ENCODE measurements around the gene EMC9.

The EMC9 gene

GRCh38 chr14:24089890-24090289 is 51.5 kb downstream of the EMC9 start:
- no peak for DNase-seq (ENCODE audit: low read depth in 3 of 3)
